ENCODE measurements around the gene DXO. TPM values are rescaled to one million over a fixed set of nuclear protein-coding genes. Genes with fewer than 3 reads are reported as not detected.

Gene DXO
- total and polyA plus RNA-seq, 2 of the 13 experiments (the other 11 are each of a cell fraction or from before 2014, with no cell fraction given) = 18.6 to 26.2 TPM

DNA sequence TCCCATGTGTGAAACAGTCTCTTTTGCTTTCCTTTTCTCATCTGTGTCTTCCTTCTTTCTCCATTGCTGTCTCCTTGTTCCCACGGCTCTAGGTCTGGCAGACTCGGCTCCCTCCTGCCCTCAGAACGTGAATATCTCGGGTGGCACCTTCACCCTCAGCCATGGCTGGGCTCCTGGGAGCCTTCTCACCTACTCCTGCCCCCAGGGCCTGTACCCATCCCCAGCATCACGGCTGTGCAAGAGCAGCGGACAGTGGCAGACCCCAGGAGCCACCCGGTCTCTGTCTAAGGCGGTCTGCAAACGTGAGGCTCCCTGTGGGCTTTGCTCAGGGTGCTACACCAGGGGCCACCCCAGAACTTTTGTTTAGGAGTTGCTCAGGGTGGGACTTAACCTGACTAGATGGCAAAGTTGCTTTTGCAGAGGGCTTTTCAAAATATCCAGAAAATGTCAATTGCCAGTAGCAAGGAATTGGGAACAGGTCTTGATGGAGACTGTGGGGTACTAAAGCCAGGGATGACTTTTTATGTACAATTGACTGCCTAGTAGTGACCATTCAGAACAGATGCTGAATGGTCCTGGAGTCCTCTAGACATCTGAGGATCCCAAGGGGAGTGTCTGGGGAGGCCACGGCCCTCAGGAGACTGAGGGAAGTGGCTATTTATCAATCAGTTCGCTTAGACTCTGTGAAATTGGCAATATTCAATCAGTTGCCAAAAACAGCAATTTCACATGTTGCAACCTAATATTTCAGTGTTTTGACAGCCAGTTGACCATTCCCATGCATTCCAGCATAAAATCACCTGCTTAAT is 43.9 kb downstream of the DXO start (continued):
- TF ChIP-seq, protein P1, sequence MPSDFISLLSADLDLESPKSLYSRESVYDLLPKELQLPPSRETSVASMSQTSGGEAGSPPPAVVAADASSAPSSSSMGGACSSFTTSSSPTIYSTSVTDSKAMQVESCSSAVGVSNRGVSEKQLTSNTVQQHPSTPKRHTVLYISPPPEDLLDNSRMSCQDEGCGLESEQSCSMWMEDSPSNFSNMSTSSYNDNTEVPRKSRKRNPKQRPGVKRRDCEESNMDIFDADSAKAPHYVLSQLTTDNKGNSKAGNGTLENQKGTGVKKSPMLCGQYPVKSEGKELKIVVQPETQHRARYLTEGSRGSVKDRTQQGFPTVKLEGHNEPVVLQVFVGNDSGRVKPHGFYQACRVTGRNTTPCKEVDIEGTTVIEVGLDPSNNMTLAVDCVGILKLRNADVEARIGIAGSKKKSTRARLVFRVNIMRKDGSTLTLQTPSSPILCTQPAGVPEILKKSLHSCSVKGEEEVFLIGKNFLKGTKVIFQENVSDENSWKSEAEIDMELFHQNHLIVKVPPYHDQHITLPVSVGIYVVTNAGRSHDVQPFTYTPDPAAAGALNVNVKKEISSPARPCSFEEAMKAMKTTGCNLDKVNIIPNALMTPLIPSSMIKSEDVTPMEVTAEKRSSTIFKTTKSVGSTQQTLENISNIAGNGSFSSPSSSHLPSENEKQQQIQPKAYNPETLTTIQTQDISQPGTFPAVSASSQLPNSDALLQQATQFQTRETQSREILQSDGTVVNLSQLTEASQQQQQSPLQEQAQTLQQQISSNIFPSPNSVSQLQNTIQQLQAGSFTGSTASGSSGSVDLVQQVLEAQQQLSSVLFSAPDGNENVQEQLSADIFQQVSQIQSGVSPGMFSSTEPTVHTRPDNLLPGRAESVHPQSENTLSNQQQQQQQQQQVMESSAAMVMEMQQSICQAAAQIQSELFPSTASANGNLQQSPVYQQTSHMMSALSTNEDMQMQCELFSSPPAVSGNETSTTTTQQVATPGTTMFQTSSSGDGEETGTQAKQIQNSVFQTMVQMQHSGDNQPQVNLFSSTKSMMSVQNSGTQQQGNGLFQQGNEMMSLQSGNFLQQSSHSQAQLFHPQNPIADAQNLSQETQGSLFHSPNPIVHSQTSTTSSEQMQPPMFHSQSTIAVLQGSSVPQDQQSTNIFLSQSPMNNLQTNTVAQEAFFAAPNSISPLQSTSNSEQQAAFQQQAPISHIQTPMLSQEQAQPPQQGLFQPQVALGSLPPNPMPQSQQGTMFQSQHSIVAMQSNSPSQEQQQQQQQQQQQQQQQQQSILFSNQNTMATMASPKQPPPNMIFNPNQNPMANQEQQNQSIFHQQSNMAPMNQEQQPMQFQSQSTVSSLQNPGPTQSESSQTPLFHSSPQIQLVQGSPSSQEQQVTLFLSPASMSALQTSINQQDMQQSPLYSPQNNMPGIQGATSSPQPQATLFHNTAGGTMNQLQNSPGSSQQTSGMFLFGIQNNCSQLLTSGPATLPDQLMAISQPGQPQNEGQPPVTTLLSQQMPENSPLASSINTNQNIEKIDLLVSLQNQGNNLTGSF (CRISPR knock-in tag; IDR thresholded peaks at IDR 0.05) = 0 out of 2 replicates have a peak, but pooled peaks have one; percentile 32
- no peak for TF ChIP-seq ZNF589 (CRISPR knock-in tag; conservative IDR thresholded peaks at IDR 0.05)
- TF ChIP-seq GABPB1 (CRISPR knock-in tag; IDR thresholded peaks at IDR 0.05) = peak; percentile 2; the same call in 1 of the 2 replicates
- no peak for TF ChIP-seq ATF7-NPFF (CRISPR knock-in tag; IDR thresholded peaks at IDR 0.05; ENCODE audit: low read depth)
- TF ChIP-seq GLI4 (CRISPR knock-in tag; IDR thresholded peaks at IDR 0.05; ENCODE audit: borderline replicate concordance) = 0 out of 2 replicates have a peak, but pooled peaks have one; percentile 41
- TF ChIP-seq, protein P2, sequence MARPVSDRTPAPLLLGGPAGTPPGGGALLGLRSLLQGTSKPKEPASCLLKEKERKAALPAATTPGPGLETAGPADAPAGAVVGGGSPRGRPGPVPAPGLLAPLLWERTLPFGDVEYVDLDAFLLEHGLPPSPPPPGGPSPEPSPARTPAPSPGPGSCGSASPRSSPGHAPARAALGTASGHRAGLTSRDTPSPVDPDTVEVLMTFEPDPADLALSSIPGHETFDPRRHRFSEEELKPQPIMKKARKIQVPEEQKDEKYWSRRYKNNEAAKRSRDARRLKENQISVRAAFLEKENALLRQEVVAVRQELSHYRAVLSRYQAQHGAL (CRISPR knock-in tag; IDR thresholded peaks at IDR 0.05; ENCODE audit: not compliant biosample characterization) = no peak
- TF ChIP-seq ZNF747 (CRISPR knock-in tag; IDR thresholded peaks at IDR 0.05; ENCODE audit: borderline replicate concordance) = no peak
- TF ChIP-seq MTF1 (CRISPR knock-in tag; IDR thresholded peaks at IDR 0.05) = no peak
- no peak for TF ChIP-seq ARID2 (CRISPR knock-in tag; IDR thresholded peaks at IDR 0.05; ENCODE audit: borderline replicate concordance)
- TF ChIP-seq NKX3-1 (CRISPR knock-in tag; IDR thresholded peaks at IDR 0.05) = 0 out of 2 replicates have a peak, but pooled peaks have one; percentile 64
- TF ChIP-seq, protein P3, sequence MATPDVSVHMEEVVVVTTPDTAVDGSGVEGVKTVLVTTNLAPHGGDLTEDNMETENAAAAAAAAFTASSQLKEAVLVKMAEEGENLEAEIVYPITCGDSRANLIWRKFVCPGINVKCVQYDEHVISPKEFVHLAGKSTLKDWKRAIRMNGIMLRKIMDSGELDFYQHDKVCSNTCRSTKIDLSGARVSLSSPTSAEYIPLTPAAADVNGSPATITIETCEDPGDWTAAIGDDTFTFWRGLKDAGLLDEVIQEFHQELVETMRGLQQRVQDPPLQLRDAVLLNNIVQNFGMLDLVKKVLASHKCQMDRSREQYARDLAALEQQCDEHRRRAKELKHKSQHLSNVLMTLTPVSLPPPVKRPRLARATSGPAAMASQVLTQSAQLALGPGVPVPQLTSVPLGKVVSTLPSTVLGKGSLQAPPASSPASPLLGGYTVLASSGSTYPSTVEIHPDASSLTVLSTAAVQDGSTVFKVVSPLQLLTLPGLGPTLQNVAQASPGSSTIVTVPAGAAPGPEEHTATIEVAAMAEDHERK (CRISPR knock-in tag; IDR thresholded peaks at IDR 0.05; ENCODE audit: low read depth) = no peak
- TF ChIP-seq SIX1 (CRISPR knock-in tag; IDR thresholded peaks at IDR 0.05; ENCODE audit: borderline replicate concordance) = no peak
- TF ChIP-seq ZNF546 (CRISPR knock-in tag; conservative IDR thresholded peaks at IDR 0.05) = 0 out of 2 replicates have a peak, but pooled peaks have one; percentile 4
- TF ChIP-seq ZNF124 (CRISPR knock-in tag; IDR thresholded peaks at IDR 0.05) = no peak

Data from HepG2 (cell line).